Amniotic stem cell (primary cell): ENCODE measurements around the gene STN1.

Experiments used
- DNase-seq: peaks from one replicate; lab custom pipeline; 2025; lab: John Stamatoyannopoulos, UW

STN1 gene

GRCh38 chr10:103929381-103929921, 11.5 kb upstream of the STN1 start:
- no peak for DNase-seq

DNA sequence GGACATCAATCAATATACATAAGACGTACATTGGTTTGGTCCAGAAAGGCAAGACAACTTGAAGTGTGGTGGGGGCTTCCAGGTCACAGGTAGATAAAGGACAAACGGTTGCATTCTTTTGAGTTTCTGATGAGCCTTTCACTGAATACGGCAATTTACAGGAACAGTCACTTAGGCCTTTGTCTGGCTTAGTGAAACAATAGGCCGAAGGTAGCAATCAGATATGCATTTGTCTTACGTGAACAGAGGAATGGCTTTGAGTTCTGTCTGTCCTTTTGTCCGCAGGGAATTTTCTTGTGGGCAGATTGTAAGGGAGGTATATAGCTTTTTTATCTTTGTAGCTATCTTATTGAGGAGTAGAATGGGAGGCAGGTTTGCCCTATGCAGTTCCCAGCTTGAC, 10.8 kb upstream of the STN1 start:
- no peak for DNase-seq

DNA sequence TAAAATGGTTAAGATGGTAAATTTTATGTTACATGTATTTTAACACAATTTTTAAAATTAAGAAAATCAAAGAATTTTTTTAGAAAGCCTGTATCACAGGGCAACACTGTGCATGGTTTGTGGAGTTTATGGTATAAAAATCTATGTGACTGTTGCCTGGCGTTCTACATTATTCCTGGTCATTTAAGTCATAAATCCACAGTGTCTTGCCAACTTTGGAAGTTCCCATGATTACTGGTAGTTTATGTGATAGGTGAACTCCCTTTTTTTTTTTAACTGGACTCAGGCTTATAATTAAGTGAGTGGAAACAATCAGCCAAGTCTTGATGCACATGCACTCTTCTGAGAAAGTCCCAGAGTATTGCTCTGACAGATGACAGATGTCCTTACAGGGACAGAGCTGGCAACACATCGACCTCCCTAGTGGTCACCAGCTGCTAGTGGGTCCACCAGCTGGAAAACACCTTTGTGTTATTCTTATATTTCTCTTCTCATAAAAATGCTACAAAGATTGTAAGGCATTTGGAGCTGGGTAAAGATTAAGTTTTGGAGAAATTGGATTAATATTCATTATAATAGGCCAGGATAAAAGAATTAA, 8.8 kb upstream of the STN1 start:
- no peak for DNase-seq

GRCh38 chr10:103925591-103925990, 7.6 kb upstream of the STN1 start:
- DNase-seq: no peak

DNA sequence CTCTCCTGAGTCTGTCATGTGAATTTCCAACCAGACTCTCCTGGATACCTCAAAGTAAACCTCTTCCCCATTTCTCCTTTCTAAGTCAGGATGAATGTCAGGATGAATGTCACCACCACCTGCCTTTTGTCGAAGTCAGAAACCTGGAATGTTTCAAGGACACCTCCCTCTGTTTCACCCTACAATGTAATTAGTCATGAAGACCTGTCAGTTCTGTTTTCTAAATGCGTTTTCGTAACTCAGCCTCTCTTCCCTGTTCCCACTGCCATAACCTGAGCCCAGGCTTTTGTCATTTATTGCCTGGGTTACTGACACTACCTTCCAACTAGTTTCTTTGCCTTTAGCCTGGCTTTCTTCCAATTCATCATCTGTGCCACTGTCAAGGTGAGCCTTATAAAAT, 5.5 kb upstream of the STN1 start:
- no peak for DNase-seq

DNA sequence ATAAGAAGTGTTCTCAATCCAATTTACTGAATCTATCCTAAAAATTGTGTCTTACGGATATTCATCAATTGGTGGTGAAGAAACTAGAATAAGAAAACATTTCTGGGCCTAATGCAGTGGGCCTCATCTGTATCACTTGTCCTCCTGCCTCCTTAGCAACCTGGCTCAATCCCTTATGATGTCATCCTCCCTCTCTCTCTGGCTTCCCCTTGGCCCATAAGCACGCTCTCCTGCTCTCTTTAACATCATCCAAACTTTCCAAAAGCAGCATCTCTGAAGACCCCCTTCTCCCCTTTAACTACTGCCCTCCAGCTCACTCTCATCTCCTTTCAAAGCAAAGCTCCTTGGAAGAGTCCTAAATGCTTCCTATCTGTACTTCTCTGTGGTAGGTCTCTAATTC, 4.7 kb upstream of the STN1 start:
- DNase-seq: no peak

DNA sequence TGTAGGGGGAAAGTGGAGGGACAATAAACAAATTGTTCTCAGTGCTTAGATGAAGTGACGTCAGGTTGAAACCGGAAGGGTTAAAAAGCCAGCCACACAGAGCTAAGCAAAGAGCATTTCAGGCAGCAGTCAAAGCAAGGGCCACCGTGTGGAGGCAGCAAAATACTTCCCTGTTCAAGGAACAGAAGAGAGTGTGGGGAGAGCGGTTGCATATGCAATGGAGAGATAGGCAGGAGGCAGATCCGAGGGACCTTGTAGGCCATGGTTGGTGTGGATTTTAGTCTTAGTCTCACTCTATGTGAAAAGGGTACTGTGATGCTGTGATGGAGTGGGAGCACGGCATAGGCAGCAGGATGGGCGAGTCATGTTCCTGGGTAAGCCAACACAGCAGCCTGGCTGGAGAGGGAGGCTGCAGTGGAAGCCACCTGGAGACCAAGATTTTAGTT, 3.8 kb upstream of the STN1 start:
- DNase-seq: no peak

GRCh38 chr10:103921248-103921647, 3.3 kb upstream of the STN1 start:
- DNase-seq: no peak

DNA sequence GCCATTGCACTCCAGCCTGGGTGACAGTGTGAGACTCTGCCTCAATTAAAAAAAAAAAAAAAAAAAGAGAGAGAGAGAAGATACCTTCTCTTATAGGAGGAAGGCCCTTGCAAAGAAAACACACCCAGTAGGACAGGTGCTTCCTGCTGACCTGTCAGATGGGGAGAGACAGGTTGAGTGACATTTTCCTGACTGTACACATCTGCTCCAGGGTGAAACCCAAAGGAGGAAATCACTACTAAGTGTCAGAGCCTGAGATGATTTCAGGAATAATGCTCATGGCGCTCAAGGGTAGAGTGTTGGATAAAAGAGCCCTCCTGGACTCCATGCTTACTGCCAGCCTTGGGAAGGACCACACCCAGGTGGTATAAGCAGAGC, 1.7 kb upstream of the STN1 start:
- no peak for DNase-seq

DNA sequence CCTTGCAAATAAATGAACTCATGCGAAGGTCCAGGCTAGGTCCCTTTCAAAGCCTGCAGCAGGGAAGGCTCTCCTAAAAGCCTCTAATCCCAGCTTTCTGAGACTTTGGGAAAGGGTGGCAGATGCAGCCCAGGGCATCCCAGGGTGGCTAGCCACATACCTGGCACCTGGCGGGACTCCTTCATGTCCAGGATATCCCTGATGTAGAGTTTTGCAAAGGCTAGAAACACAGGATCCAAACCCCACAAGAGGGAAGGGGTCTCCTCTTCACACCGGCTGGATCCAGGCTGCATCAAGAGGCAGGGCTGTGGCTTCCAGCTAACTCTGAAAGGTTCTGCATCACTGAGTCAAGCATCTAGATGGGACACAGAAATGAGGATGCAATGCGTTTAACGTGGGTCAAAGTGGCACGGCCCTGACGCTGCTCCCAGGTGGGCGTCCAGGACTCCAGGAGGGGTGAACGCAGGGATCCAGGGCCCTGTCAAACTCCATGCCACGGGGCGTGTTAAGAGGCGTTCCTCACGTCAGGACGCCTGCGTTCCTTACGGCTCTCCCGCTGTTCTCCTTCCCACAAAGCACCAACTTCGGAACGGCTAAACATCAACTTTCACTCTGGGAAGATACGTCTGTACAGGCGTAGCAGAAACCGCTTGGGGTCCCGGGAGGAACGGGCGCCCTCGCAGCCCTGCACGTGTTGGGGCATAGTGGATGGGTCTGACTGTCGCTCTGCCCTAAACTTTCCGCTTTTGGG, 507 bp downstream of the STN1 start:
- peak; percentile 46 for DNase-seq

GRCh38 chr10:103916876-103917275, 1.1 kb downstream of the STN1 start:
- DNase-seq: no peak

DNA sequence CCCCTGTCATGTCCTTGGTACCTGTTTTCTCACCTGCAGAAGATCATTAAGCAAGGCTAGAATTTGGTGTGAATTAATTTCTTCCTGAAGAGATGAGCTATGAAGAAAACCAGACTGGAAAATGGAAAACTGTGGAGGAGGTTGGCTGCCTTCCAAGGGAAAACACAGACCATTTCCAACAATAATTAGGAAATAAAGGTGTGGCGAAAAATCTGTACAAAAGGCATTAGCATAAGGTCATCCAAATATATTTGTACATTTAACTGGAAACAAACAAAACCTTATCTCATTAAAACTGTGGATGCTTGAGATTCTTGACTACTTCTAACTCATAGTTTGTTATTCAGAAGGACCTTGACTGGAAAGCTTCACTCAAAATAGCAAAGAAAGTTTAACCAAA, 1.7 kb downstream of the STN1 start:
- no peak for DNase-seq

- DNase-seq: no peak
Observed at GRCh38 chr10:103915796-103916195, 2.2 kb downstream of the STN1 start.

- DNase-seq: no peak
Observed at GRCh38 chr10:103912759-103913158, 5.2 kb downstream of the STN1 start.

DNA sequence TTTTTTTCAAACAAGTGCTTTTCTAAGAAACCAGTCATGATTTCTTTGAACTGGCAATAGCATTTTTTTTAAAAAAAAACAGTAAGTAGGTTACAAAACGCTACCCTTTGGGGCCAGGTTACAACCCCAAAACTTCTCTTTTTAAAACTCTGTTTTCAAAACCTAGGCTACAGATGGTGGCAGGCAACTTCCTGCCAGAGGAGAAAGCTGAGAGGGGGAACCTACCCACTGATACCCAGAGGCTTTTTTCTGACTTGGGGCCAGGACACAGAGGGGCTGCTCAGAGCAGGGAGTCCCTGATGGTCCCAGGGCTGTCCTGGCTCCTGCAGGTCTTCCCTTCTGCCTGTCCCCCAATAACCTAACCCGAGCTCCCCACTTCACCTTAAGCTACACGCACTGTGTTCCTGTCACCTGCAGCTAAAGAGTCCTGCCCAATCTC, 6.9 kb downstream of the STN1 start:
- no peak for DNase-seq

GRCh38 chr10:103910442-103911012, 7.5 kb downstream of the STN1 start:
- no peak for DNase-seq

- no peak for DNase-seq
Observed at GRCh38 chr10:103905441-103905840, 12.5 kb downstream of the STN1 start.

GRCh38 chr10:103901299-103901698, 16.7 kb downstream of the STN1 start:
- no peak for DNase-seq

- DNase-seq: no peak
Observed at GRCh38 chr10:103899312-103899711, 18.7 kb downstream of the STN1 start.

GRCh38 chr10:103897241-103897774, 20.7 kb downstream of the STN1 start:
- no peak for DNase-seq

DNA sequence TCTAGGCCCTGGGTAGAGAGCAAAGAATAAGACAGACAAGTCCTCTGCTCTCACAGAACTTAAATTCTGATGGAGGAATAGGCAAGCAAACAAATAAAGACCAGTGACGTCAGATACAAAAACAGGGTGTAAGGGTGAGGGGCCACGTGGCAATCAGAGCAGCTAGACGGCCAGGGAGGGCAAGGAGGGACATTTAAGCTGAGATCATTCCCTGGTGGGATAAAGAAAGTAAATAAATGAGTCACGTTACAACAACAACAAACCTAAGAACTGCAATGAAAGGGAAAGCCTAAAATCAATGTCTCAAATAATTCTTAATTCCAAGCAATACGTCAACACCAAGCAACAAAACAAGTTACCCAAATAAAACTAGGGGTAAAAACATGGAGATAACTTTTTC, 21.8 kb downstream of the STN1 start:
- no peak for DNase-seq

DNA sequence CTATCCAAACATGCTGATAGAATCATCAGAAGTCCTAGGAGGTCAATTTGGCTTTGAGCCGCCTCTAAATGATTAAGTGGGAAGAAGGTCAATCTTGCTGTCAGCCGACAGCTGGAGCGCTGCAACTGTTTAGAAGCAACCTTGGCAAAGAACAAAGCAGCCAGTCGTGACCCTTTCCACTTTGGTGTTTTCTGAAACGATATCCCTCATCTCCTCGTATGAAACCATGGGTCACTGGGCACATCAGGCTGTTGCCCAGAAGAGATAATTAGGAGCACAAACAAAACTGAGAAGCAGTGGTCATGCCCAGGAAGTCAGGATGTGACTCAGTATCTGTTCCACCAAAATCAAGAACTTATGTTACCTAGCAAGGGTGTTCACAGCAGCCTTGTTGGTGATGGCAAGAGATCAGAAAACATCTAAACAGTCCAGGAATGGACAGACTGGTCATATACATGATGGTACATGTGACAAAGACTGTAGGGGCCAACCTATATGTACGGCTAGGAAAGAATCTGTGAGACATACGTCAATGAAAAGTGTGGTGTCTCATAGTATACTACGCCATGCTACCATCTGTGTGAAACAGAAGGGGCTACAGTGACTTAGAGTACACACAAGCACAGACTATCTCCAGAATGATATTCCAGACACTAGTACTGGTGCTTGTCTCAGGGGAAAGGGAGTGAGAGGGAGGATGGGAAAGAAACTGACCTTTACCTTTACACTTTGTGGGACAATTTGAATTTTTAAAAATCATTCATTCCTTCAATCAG, 22.4 kb downstream of the STN1 start:
- DNase-seq: no peak
